GM12865 (cell line): ENCODE data around the gene HEATR5B.

ENCODE experiments used
- DNase-seq: peaks from one replicate; pipeline ENCODE4 v3.0.0; 2010; ENCODE audit warnings: low read depth
- H3K4me3 ChIP-seq: 2 replicates; pipeline ENCODE4 v1.5.1; 2011; ENCODE audit warnings: mild to moderate bottlenecking, low read depth, low read length, control low read depth
- TF ChIP-seq, protein P1 (sequence below): IDR thresholded peaks from 2 replicates; pipeline ENCODE4 v1.5.1; 2011; ENCODE audit warnings: low read length, control low read depth, low read depth, inconsistent platforms; ENCODE audit not compliant: insufficient read depth; ENCODE audit errors: missing control alignments

The HEATR5B gene

DNA sequence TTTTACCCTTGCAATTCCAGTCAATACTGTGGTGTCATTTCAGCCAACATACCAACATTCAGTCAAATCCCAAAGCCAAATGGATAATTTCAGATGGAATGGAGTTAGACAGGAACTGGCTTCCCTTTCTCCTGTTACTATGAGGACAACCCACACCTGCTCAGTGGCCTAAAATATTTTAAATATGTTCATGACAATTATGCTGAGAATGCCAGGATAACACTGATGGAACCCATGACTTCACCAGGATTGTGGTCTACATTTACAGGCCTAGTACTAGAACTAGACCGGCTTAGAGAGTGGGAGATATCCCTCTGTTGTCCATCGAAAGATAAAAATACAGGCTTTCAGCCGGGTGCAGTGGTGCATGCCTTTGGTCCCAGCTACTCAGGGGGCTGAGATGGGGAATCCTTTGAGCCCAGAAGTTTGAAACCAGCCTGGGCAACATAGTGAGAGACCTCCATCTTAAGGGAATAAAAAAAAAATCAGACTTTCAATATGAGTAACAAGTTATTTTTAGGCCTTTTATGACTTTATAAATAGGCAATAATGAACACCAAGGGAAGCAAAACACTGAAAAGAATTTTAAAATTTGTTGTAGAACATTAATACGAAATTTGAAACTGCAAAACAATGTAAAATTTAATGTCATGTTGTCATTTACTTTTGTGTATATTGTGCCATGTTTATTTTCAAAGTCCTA is 14.4 kb upstream of the HEATR5B start:
- no peak overlapping the region for H3K4me3 ChIP-seq
- DNase-seq, result no peak
- TF ChIP-seq, protein P1, sequence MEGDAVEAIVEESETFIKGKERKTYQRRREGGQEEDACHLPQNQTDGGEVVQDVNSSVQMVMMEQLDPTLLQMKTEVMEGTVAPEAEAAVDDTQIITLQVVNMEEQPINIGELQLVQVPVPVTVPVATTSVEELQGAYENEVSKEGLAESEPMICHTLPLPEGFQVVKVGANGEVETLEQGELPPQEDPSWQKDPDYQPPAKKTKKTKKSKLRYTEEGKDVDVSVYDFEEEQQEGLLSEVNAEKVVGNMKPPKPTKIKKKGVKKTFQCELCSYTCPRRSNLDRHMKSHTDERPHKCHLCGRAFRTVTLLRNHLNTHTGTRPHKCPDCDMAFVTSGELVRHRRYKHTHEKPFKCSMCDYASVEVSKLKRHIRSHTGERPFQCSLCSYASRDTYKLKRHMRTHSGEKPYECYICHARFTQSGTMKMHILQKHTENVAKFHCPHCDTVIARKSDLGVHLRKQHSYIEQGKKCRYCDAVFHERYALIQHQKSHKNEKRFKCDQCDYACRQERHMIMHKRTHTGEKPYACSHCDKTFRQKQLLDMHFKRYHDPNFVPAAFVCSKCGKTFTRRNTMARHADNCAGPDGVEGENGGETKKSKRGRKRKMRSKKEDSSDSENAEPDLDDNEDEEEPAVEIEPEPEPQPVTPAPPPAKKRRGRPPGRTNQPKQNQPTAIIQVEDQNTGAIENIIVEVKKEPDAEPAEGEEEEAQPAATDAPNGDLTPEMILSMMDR, result no peak

DNA sequence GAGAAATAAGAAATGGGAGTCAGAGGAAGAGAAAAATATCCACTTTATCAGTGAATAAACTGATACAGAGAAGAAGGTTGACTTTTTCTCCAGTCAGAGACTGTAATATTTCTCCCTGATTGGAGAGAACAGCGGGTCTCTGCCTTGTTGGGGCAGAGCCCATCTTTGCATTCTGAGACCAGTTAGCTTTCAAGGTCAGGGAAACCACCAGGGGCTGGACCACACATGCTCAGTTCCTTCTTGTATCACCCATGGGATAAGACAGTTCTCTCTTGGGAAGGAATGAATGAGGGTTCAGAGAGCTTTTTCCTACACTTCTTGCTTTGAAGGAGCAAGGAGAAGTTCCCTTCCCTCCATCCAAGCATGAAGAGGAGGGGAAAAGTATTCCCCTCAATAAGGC is 12.4 kb upstream of the HEATR5B start:
- no peak for DNase-seq
- TF ChIP-seq, protein P1, result no peak

DNA sequence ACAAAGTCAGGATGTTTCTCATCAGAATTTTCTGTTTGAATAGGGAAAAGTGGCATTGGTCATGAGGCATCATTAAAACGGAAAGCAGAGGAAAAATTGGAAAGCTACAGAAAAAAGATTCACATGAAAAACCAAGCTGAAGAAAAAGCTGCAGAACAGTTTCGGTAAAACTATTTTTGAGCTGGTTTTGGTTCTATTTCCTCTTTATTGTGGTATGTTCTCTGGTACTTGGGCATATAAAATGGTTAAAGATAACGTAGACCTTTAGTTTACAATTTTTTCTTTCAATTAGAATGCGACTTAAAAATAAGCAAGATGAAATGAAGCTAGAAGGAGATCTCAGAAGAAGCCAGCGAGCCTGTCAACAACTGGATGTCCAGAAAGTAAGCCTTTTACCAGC is 7.7 kb upstream of the HEATR5B start:
- TF ChIP-seq, protein P1, result no peak
- peak overlapping the region; percentile 43 for H3K4me3 ChIP-seq
- peak; percentile 75 for DNase-seq

More for the DNA sequence above, 12.4 kb upstream of the HEATR5B start:
- H3K4me3 ChIP-seq, result no peak overlapping the region

DNA sequence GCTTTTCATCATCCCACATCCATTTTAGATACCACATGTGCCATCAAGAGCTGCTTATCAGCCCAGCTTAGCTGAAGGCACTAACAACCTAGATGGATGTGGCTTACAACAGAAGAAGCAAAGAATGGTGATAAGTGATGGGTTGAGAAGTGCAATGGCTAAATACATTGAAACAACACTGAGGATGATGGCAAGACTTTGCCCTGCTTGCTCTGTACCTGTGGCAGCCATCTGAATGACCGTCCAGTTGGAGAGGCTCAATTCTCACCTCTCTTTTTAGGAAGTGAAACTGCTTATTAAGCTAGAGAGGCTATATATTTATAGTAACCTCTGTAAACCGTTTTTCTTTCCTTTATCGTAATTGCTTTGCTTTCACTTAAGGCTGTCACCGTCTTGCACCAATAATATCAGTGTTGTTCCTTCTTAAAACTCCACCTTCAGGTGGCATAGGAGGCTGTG is 5.9 kb upstream of the HEATR5B start:
- peak; percentile 82 for DNase-seq

DNA sequence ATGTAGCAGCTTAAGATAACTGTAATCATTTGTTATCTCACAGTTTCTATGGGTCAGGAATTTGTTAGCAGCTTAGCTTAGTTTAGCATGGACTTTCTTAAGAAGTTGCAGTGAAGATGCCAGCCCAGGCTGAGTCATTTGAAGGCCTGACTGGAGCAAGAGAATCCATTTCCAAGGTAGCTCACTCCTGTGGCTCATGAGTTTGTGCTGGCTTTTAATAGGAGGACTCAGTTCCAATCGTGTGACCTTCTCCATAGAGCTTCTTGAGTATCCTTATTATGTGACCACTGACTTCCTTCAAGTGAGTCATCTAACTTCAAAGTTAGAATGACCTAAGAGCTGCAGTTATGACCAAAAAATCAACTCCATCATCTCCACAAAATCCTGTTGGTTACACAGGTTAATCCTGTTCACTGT is 1.6 kb upstream of the HEATR5B start:
- TF ChIP-seq, protein P1, result no peak
- no peak for DNase-seq
- peak overlapping the region; percentile 62 for H3K4me3 ChIP-seq

More for the DNA sequence above, 5.9 kb upstream of the HEATR5B start:
- no peak overlapping the region for H3K4me3 ChIP-seq
- TF ChIP-seq, protein P1, result no peak

DNA sequence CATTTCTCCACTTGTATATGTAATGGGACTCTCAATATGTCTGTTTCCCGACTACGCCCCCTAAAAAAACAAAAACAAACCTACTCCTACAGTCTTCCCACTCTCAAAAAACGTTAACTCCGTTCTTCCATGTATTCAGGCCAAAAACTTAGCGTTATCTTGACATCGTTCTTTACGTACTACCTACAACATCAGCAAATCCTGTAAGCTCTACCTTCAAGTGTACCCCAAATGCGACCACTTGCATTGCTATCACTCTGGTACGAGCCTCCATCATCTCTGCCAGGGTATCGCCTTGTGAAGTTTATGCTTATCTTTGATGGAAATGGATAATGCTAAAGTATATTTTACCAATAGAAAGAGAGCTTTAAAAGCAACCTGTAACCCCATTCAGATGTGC is 625 bp upstream of the HEATR5B start:
- TF ChIP-seq, protein P1, result no peak
- no peak for DNase-seq
- peak overlapping the region; percentile 62 for H3K4me3 ChIP-seq

DNA sequence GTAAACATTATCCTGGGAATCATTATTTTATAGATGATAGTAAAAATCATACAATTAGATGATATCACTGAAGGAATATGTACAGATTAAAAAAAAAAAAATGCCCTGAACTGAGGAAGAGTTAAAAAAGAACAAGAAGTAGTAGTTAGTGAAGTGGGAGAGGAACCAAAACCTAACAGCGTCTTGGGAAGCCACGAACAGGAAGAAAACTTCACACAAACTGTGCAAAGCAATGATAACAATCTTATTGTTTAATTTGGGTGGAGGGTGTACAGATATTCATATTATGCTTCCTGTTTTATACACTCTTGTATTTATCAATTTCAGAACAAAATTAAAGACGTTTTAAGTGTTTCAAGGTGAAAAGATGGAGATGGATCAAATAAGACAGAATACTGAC is 3.5 kb downstream of the HEATR5B start:
- TF ChIP-seq, protein P1, result no peak
- no peak for DNase-seq
- no peak overlapping the region for H3K4me3 ChIP-seq
